Panc1 (cell line): Measurements from ENCODE around the gene ISLR.

ENCODE experiments used
- POLR2AphosphoS5 ChIP-seq: IDR thresholded peaks from 2 replicates; pipeline ENCODE4 v1.6.1; 2012; ENCODE audit warnings: mild to moderate bottlenecking, low read depth, low read length, moderate library complexity
- TF ChIP-seq, protein P1 (sequence below): fragments of 450-650 bp; IDR thresholded peaks from 2 replicates; pipeline ENCODE4 v1.5.1; 2017; ENCODE audit warnings: mild to moderate bottlenecking

DNA sequence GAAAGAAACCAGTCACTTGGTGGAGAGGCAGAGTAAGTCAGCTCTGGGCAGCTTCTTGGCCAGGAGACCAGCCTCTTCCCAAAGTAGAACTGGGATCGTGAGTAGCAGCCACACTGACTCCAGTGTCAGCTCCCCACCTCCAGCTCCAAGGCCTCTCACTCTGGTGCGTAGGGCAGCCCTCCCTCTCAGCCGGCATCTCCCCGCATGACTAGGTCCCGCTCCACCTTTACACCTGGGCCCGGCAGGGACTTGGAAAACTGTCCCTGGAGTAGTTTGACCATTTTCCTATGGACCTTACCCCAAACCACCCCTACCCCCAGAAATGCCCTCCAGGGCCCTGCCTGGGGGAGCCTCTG lies 25.8 kb downstream of the ISLR start:
- no peak for TF ChIP-seq POLR2AphosphoS5
- TF ChIP-seq, protein P1, sequence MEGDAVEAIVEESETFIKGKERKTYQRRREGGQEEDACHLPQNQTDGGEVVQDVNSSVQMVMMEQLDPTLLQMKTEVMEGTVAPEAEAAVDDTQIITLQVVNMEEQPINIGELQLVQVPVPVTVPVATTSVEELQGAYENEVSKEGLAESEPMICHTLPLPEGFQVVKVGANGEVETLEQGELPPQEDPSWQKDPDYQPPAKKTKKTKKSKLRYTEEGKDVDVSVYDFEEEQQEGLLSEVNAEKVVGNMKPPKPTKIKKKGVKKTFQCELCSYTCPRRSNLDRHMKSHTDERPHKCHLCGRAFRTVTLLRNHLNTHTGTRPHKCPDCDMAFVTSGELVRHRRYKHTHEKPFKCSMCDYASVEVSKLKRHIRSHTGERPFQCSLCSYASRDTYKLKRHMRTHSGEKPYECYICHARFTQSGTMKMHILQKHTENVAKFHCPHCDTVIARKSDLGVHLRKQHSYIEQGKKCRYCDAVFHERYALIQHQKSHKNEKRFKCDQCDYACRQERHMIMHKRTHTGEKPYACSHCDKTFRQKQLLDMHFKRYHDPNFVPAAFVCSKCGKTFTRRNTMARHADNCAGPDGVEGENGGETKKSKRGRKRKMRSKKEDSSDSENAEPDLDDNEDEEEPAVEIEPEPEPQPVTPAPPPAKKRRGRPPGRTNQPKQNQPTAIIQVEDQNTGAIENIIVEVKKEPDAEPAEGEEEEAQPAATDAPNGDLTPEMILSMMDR: no peak
